A549 treated with ZK216348 at 1 μM for 4 hours (cell line): ENCODE results near the gene TRAPPC14. TPM values are rescaled to one million over a fixed set of nuclear protein-coding genes. Genes with fewer than 3 reads are reported as not detected.

Experiments
- total RNA-seq: library from RNA; stranded (reverse); fragments of 200-300 nt; extraction: Qiagen RNA extraction; gene quantifications from 5 replicates; pipeline ENCODE4 v1.2.3, GENCODE V29; 2022; ENCODE audit warnings: low read depth

Gene TRAPPC14
- total RNA-seq, result 8.3 to 14.8 TPM (median 12.9 TPM) in 5 replicates

GRCh38 chr7:100158229-100159098 is at the start of gene TRAPPC14:
Gene TRAPPC14, minus strand, starts transcription at chr7:100158723. Its CDS starts 224 bp downstream, at chr7:100158499.

GRCh38 chr7:100177045-100178001 is 18.8 kb upstream of the TRAPPC14 start, which contains the start of the genes GPC2 and STAG3:
Gene GPC2, minus strand, starts transcription at chr7:100177381. Its CDS starts 182 bp downstream, at chr7:100177199.
Gene STAG3, plus strand, starts transcription at chr7:100177918. Its CDS starts 2,639 bp downstream, at chr7:100180557.

DNA sequence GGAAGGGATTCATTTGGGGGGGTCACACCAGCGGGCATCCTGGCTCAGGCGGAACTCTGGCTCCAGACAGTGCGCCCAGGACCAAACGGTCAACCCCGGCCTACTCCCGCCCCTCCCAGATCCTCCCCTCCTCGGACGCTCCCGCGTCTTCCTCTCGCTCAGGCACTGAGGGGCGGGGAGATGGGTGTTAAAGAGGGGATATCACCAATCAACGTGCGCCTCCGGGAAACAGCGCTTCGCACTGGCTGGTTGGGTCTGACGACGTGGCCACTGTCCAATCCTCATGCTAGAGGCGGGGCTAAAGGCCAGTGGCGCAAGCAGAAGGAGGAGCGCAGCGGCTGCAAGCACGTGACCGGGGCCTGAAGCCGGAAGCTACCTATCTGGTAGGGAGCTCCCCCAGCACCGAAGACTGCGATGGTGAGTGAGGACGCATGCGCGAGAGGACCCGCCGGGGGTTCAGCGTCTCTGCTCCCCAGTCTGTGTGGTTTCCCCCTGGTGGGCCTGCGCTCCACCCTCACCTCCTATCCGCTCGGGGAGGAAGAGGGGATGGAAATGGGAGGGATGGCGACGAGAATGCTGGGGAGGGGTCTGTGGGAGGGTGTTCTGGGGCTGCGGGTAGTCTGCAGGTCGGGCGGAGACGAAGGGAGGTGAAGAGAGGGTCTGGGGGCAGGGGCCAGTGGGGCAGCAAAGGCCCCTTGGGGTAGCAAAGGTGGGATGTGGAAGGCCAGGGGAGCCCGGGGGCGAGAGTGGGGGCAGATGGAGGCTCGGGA is 9.8 kb downstream of the TRAPPC14 start, which contains the start of gene LAMTOR4:
Gene LAMTOR4 (plus strand): TSS at position 360 of the 770 bp plus-strand sequence. CDS start 55 bp downstream, at position 415.

GRCh38 chr7:100126931-100127865 is 31.3 kb downstream of the TRAPPC14 start, which contains the start of gene MBLAC1:
Gene MBLAC1, plus strand, starts transcription at chr7:100126967. Its CDS starts 429 bp downstream, at chr7:100127396.

GRCh38 chr7:100119072-100119969 is 39.2 kb downstream of the TRAPPC14 start, which contains the start of the genes CNPY4 and TAF6:
Gene CNPY4, plus strand, starts transcription at chr7:100119634. Its CDS starts 111 bp downstream, at chr7:100119745.
Gene TAF6, minus strand, starts transcription at chr7:100119358. Its CDS starts 5,149 bp downstream, at chr7:100114209.

Other genes starting within 250 kb of the TRAPPC14 start
- 23.0 to 34.7 TPM (median 27.0 TPM) in 5 replicates for gene TRIM4, start 239.2 kb downstream of the TRAPPC14 start, total RNA-seq
- gene GJC3, start 229.1 kb downstream of the TRAPPC14 start, total RNA-seq, result not detected in 5 replicates
- 0.31 TPM in 1 of 5 replicates, not detected in the others for gene AZGP1, start 182.7 kb downstream of the TRAPPC14 start, total RNA-seq
- gene ZKSCAN1, start 143.1 kb downstream of the TRAPPC14 start, total RNA-seq, result 5.8 to 11.6 TPM (median 8.9 TPM) in 5 replicates
- 8.3 to 11.5 TPM (median 10.0 TPM) in 5 replicates for gene ZSCAN21, start 108.9 kb downstream of the TRAPPC14 start, total RNA-seq
- 17.2 to 21.9 TPM (median 20.4 TPM) in 5 replicates for gene ZNF3, start 77.0 kb downstream of the TRAPPC14 start, total RNA-seq
- gene COPS6, start 69.8 kb downstream of the TRAPPC14 start, total RNA-seq, result 143 to 198 TPM (median 176 TPM) in 5 replicates
- 205 to 248 TPM (median 245 TPM) in 5 replicates for gene MCM7, start 57.3 kb downstream of the TRAPPC14 start, total RNA-seq
- gene AP4M1, start 57.1 kb downstream of the TRAPPC14 start, total RNA-seq, result 12.8 to 17.5 TPM (median 16.1 TPM) in 5 replicates
- gene TAF6, start 39.4 kb downstream of the TRAPPC14 start, total RNA-seq, result 57.0 to 69.0 TPM (median 65.2 TPM) in 5 replicates
- 10.6 to 13.4 TPM (median 11.9 TPM) in 5 replicates for gene CNPY4, start 39.1 kb downstream of the TRAPPC14 start, total RNA-seq
- 2.8 to 3.5 TPM (median 3.0 TPM) in 5 replicates for gene MBLAC1, start 31.8 kb downstream of the TRAPPC14 start, total RNA-seq
- gene LAMTOR4, start 9.8 kb downstream of the TRAPPC14 start, total RNA-seq, result 133 to 186 TPM (median 171 TPM) in 5 replicates
- 0.14 to 0.27 TPM in 2 of 5 replicates, not detected in the others for gene GAL3ST4, start 9.9 kb upstream of the TRAPPC14 start, total RNA-seq
- gene GPC2, start 18.7 kb upstream of the TRAPPC14 start, total RNA-seq, result 0.37 to 1.0 TPM (median 0.92 TPM) in 5 replicates
- gene STAG3, start 19.2 kb upstream of the TRAPPC14 start, total RNA-seq, result 0.06 to 0.40 TPM (median 0.21 TPM) in 5 replicates
- not detected in 5 replicates for gene PVRIG, start 61.2 kb upstream of the TRAPPC14 start, total RNA-seq
- not detected in 5 replicates for gene SPDYE3, start 149.0 kb upstream of the TRAPPC14 start, total RNA-seq
- 19.0 to 38.5 TPM (median 34.5 TPM) in 5 replicates for gene PILRB, start 199.4 kb upstream of the TRAPPC14 start, total RNA-seq
- gene PILRA, start 214.8 kb upstream of the TRAPPC14 start, total RNA-seq, result 3.7 to 6.8 TPM (median 5.2 TPM) in 5 replicates